Osteocyte (in vitro differentiated cells): ENCODE data around the gene NPLOC4. TPM values are rescaled to one million over a fixed set of nuclear protein-coding genes. Genes with fewer than 3 reads are reported as not detected.

ENCODE experiments used
- DNase-seq: peaks from one replicate; pipeline ENCODE4 v3.0.0; 2021; ENCODE audit warnings: mixed read lengths; ENCODE audit not compliant: unreplicated experiment; ENCODE audit errors: extremely low spot score
- H3K27ac Mint-ChIP-seq: one replicate; pipeline ENCODE4 v1.8.0; 2021; ENCODE audit warnings: mild to moderate bottlenecking, mixed read lengths; ENCODE audit not compliant: unreplicated experiment
- H3K27me3 Mint-ChIP-seq: one replicate; pipeline ENCODE4 v1.8.0; 2021; ENCODE audit warnings: mixed read lengths; ENCODE audit not compliant: unreplicated experiment
- H3K36me3 Mint-ChIP-seq: one replicate; pipeline ENCODE4 v1.8.0; 2021; ENCODE audit warnings: mixed read lengths; ENCODE audit not compliant: unreplicated experiment
- H3K4me1 Mint-ChIP-seq: one replicate; pipeline ENCODE4 v1.8.0; 2021; ENCODE audit warnings: mixed read lengths; ENCODE audit not compliant: unreplicated experiment
- H3K4me3 Mint-ChIP-seq: one replicate; pipeline ENCODE4 v1.8.0; 2021; ENCODE audit warnings: mild to moderate bottlenecking, moderate library complexity, mixed read lengths; ENCODE audit not compliant: unreplicated experiment
- H3K9me3 Mint-ChIP-seq: one replicate; pipeline ENCODE4 v1.8.0; 2021; ENCODE audit warnings: mixed read lengths; ENCODE audit not compliant: unreplicated experiment
- CTCF ChIP-seq: fragments of 200-600 bp; sonication (generic); IDR thresholded peaks from 2 replicates; pipeline ENCODE4 v1.5.0; 2021; ENCODE audit warnings: antibody characterized with exemption, mild to moderate bottlenecking, moderate library complexity
- total RNA-seq: library from RNA; stranded (reverse); gene quantifications from 2 replicates; pipeline ENCODE4 v1.2.1, GENCODE V29; 2021

NPLOC4 gene
- total RNA-seq, 1 donor from 2014 or later = 99.7 TPM

DNA sequence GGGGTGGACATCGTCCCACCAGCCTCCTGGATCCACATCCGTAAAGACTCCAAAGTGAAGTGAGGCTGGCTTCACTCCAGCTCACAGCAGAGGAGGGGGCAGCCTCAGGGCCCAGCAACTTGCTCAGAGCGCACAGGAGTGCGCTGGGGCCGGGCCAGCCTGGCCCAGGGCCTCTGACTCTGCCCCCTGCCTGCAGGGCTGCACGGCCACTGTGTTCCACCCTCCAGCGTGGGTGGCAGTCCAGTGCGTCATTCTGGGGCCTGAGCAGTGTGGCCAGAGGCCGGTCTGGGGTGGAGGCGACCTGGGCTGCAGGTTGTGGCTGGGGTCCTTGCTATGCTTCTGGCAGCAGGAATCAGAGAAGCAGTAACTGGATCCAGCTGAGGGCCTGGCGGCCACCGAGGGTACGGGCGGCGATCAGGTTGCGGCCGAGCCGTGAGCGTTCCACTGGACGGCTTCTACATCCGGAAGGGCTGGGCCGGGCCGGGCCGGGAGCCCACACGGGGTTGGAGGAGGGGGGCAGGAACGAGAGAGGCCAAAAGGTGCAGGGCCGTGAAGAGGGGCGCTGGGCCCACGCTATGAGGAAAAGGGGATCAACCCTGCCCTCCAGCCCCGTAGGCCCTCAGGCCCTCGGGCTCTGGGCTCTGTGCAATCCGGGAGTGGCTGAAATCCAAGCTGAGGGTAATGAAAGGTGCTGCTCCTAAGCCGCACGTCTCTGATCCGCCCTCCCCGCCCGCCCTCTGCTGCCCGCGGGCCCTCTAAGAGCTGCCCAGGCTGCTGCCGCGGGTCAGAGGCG is 109.1 kb downstream of the NPLOC4 start, which contains the start of gene FSCN2:
FSCN2 (plus strand) TSS at position 787 of the 793 bp plus-strand sequence. CDS start 155 bp downstream, outside the sequence.
- no peak within 1 kb of the TSS for H3K27ac Mint-ChIP-seq
- no peak for TF ChIP-seq CTCF

GRCh38 chr17:81526662-81527571 is 110.0 kb downstream of the NPLOC4 start:
- TF ChIP-seq CTCF = no peak
- peaks cover 9% of the 10 kb centered on the region for H3K4me1 Mint-ChIP-seq

More for the DNA sequence above, 109.1 kb downstream of the NPLOC4 start, which contains the start of gene FSCN2:
- Mint-ChIP-seq H3K36me3 (no peaks in the 10 kb centered on the region), H3K4me1 (peaks cover 9% of the 10 kb centered on the region), H3K9me3 (no peaks in the 10 kb centered on the region), H3K27me3 (no peaks in the 10 kb centered on the region), H3K4me3 (no peak within 1 kb of the TSS)
- DNase-seq = no peak

DNA sequence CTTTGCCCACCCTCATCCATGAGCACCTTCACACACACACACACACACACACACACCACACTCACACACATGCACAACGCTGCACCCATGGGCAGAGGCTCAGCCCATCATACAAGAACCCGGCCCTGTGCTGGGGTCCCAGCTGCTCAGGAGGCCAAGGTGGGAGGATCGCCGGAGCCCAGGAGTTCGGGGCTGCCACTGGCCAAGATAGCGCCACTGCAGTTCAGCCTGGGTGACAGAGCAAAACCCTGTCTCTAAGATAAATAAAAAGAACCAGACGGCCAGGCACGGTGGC is 112.1 kb downstream of the NPLOC4 start:
- Mint-ChIP-seq H3K27ac (no peak overlapping the region), H3K27me3 (no peaks in the 10 kb centered on the region), H3K9me3 (no peaks in the 10 kb centered on the region)

More at GRCh38 chr17:81526662-81527571, 110.0 kb downstream of the NPLOC4 start:
- no peaks in the 10 kb centered on the region for H3K36me3 Mint-ChIP-seq
- no peaks in the 10 kb centered on the region for H3K27me3 Mint-ChIP-seq
- no peak overlapping the region for H3K27ac Mint-ChIP-seq
- no peak overlapping the region for H3K4me3 Mint-ChIP-seq
- no peak for DNase-seq
- H3K9me3 Mint-ChIP-seq = no peaks in the 10 kb centered on the region

GRCh38 chr17:81524039-81524864 is 112.7 kb downstream of the NPLOC4 start:
- no peak overlapping the region for H3K27ac Mint-ChIP-seq
- H3K4me3 Mint-ChIP-seq = no peak overlapping the region
- TF ChIP-seq CTCF = no peak
- DNase-seq = no peak
- H3K9me3 Mint-ChIP-seq = no peaks in the 10 kb centered on the region
- H3K27me3 Mint-ChIP-seq = no peaks in the 10 kb centered on the region
- no peaks in the 10 kb centered on the region for H3K36me3 Mint-ChIP-seq
- peaks cover 13% of the 10 kb centered on the region for H3K4me1 Mint-ChIP-seq

More for the DNA sequence above, 112.1 kb downstream of the NPLOC4 start:
- H3K36me3 Mint-ChIP-seq = no peaks in the 10 kb centered on the region
- no peak for TF ChIP-seq CTCF
- peaks cover 13% of the 10 kb centered on the region for H3K4me1 Mint-ChIP-seq
- DNase-seq = no peak
- no peak overlapping the region for H3K4me3 Mint-ChIP-seq
